Right atrium auricular region (tissue), 2 donors: ENCODE data around the gene GPR176. TPM values are rescaled to one million over a fixed set of nuclear protein-coding genes. Genes with fewer than 3 reads are reported as not detected.
A peak's percentile ranks its signal among the peaks of the same experiment; 100 is the strongest.

Experiments
- DNase-seq: peaks from one replicate; pipeline ENCODE4 v3.0.0-alpha.2; 2019; ENCODE audit warnings: low spot score
- H3K27ac ChIP-seq, 2 donors: fragments of 200-600 bp; sonication (generic); 1 replicate in 1 of 2; 2 replicates in 1 of 2; pipeline ENCODE4 v1.5.1; 2016 to 2019
- H3K27me3 ChIP-seq, 2 donors: fragments of 200-600 bp; sonication (generic); one replicate each; pipeline versions ENCODE4 v1.5.1 to v1.6.0; 2017 to 2019
- H3K36me3 ChIP-seq: fragments of 200-600 bp; sonication (generic); one replicate; pipeline ENCODE4 v1.5.1; 2016
- H3K4me1 ChIP-seq, 2 donors: fragments of 200-600 bp; sonication (generic); one replicate each; pipeline versions ENCODE4 v1.5.1 to v1.6.0; 2017 to 2019
- H3K4me3 ChIP-seq, 2 donors: fragments of 200-600 bp; sonication (generic); 1 replicate in 1 of 2; 2 replicates in 1 of 2; pipeline ENCODE4 v1.5.1; 2017 to 2019; ENCODE audit warnings: mild to moderate bottlenecking in 1 of 2, moderate library complexity in 1 of 2
- H3K9me3 ChIP-seq, 2 donors: fragments of 200-600 bp; sonication (generic); one replicate each; pipeline ENCODE4 v1.5.1; 2019
- total RNA-seq, 2 donors: library from RNA; depleted of rRNA; stranded (reverse); fragments of >200 nt; gene quantifications; one replicate each; pipeline ENCODE4 v1.1.0, GENCODE V29; 2016
- TF ChIP-seq, protein P1 (sequence below), 2 donors: fragments of 200-600 bp; sonication (generic); IDR thresholded peaks; one replicate each; pipeline ENCODE4 v1.5.1; 2019; ENCODE audit warnings: antibody characterized with exemption in 2 of 2

Gene GPR176
- total RNA-seq, 2 donors from 2014 or later: 4.3 to 6.7 TPM

DNA sequence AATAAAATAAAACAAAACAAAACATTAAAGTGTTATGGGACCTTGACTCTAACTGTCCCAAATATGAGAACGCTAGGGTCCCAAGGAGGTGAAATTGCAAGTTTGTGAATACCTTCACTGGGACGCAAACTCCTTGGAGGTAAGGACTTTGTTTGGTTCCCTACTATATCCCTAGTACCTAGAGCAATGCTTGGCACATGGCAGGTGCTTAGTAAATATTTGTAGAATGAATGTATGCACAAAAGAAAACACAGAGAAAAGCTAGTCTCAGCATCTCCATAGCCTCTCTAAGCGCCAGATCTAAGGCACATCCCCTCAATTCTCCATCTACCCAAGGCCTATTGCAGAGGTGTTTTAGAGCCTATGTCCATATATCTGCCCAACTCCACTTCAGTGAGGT, 30.5 kb downstream of the GPR176 start:
- Histone ChIP-seq H3K4me1 (no peaks in the 10 kb centered on the region), H3K27ac (no peak overlapping the region), H3K36me3 (no peaks in the 10 kb centered on the region), H3K9me3 (no peaks in the 10 kb centered on the region), H3K27me3 (no peaks in the 10 kb centered on the region), H3K4me3 (no peak overlapping the region)
- no peak for DNase-seq
- TF ChIP-seq, protein P1, sequence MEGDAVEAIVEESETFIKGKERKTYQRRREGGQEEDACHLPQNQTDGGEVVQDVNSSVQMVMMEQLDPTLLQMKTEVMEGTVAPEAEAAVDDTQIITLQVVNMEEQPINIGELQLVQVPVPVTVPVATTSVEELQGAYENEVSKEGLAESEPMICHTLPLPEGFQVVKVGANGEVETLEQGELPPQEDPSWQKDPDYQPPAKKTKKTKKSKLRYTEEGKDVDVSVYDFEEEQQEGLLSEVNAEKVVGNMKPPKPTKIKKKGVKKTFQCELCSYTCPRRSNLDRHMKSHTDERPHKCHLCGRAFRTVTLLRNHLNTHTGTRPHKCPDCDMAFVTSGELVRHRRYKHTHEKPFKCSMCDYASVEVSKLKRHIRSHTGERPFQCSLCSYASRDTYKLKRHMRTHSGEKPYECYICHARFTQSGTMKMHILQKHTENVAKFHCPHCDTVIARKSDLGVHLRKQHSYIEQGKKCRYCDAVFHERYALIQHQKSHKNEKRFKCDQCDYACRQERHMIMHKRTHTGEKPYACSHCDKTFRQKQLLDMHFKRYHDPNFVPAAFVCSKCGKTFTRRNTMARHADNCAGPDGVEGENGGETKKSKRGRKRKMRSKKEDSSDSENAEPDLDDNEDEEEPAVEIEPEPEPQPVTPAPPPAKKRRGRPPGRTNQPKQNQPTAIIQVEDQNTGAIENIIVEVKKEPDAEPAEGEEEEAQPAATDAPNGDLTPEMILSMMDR (IDR thresholded peaks at IDR 0.05): no peak

DNA sequence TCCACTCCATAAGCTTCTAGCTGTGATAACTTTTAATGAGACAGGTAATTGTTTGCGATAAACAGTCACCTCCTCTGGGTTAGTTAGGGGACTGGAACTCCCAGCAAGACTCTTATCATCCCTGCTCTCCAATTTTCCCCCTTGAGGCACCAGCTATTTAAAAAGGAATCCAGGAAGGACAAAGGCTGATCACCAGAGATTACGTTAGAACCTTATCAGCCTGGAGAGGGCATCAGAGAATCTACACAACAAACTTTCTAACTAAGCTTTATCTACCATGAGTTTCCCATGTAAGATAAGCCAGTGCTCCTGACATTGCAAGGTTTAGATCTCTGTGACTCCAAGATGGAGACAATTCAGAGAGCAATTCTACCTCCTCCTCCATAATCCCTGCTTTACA, 31.3 kb downstream of the GPR176 start:
- no peaks in the 10 kb centered on the region for H3K36me3 ChIP-seq
- no peaks in the 10 kb centered on the region for H3K27me3 ChIP-seq
- TF ChIP-seq, protein P1 (IDR thresholded peaks at IDR 0.05): no peak
- no peaks in the 10 kb centered on the region for H3K4me1 ChIP-seq
- H3K27ac ChIP-seq: no peak overlapping the region
- no peak for DNase-seq
- H3K4me3 ChIP-seq: no peak overlapping the region
- H3K9me3 ChIP-seq: no peaks in the 10 kb centered on the region

DNA sequence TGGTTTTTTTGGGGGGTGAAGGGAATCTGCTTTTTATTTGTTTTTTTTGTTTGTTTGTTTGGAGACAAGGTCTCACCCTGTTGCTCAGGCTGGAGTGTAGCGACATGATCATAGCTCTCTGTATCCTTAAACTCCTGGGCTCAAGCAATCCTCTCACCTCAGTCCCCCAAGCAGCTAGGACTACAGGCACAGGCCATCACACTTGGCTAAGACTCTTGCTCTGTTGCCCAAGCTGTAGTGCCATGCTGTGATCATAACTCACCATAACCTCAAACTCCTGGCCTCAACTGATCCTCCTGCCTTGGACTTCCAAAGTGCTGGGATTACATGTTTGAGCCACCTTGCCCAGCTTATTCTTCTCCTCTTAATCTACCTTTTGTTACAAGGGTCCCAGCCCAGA, 31.8 kb downstream of the GPR176 start:
- no peak for DNase-seq
- H3K4me3 ChIP-seq: no peak overlapping the region
- H3K4me1 ChIP-seq: no peaks in the 10 kb centered on the region
- no peaks in the 10 kb centered on the region for H3K27me3 ChIP-seq
- TF ChIP-seq, protein P1 (IDR thresholded peaks at IDR 0.05): no peak
- H3K36me3 ChIP-seq: no peaks in the 10 kb centered on the region
- no peak overlapping the region for H3K27ac ChIP-seq
- no peaks in the 10 kb centered on the region for H3K9me3 ChIP-seq

DNA sequence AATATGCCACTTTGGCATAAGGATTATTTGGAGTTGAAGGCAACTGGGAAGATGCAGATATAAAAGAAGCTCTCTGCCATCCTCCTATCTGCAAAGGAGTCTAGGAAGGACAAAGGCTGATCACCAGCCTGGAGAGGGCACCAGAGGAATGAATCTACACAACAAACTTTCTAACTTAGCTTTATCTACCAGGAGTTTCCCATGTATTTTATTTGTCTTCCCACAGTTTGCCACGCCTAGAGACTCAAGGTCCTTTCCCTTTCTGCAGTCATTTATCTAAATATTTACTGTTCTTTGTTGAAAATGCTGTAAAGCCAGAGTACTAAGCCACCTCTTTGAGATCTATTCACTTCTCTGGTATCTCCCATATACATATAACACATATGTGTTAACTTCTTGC, 32.2 kb downstream of the GPR176 start:
- Histone ChIP-seq H3K9me3 (no peaks in the 10 kb centered on the region), H3K27ac (no peak overlapping the region), H3K36me3 (no peaks in the 10 kb centered on the region), H3K27me3 (no peaks in the 10 kb centered on the region), H3K4me1 (no peaks in the 10 kb centered on the region), H3K4me3 (no peak overlapping the region)
- DNase-seq: no peak
- TF ChIP-seq, protein P1 (IDR thresholded peaks at IDR 0.05): peak in 1 of 2 donors; percentile 52

DNA sequence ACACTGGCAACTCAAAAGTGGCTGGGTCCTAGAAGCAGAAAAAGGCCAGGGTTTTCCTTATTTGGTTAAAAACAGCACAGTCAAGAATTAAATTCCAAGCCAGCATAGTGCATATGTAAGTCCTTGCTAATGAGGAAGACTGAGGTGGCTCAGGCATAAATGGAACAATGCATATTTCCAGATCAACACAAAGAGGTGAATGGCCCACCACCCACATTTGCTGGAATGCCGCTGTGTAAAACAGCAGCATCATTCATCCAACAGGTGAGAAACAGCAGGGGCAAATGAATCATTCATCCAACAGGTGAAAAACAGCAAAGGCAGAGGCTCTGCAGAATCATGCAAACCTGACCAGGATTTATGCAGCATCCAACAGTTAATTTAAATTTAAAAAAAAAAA, 32.9 kb downstream of the GPR176 start:
- Histone ChIP-seq H3K27me3 (no peaks in the 10 kb centered on the region), H3K36me3 (no peaks in the 10 kb centered on the region), H3K4me3 (no peak overlapping the region), H3K27ac (no peak overlapping the region), H3K4me1 (no peaks in the 10 kb centered on the region), H3K9me3 (no peaks in the 10 kb centered on the region)
- DNase-seq: no peak
- TF ChIP-seq, protein P1 (IDR thresholded peaks at IDR 0.05): no peak

DNA sequence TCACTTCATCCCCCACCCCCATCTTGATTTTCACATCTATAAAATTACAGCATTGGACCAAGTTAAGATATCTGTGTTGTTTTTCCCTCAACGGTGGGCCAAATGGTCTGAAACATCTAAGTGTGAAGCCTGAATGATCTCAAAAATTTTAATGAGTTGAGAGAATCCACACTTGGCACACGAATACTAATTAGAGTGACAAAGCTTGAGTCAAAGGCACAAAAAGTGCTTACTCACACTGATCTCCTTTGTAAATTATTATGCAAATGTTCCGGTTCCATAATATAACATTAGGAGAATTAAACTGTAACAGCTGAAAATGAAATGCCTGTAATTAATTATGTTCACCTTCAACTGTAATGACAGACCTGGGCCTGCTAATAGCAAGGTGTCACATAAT, 33.6 kb downstream of the GPR176 start:
- DNase-seq: no peak
- H3K9me3 ChIP-seq: no peaks in the 10 kb centered on the region
- no peaks in the 10 kb centered on the region for H3K4me1 ChIP-seq
- TF ChIP-seq, protein P1 (IDR thresholded peaks at IDR 0.05): no peak
- no peak overlapping the region for H3K27ac ChIP-seq
- H3K36me3 ChIP-seq: no peaks in the 10 kb centered on the region
- H3K4me3 ChIP-seq: no peak overlapping the region
- H3K27me3 ChIP-seq: no peaks in the 10 kb centered on the region
